ENCODE results near the gene TMEM74B. TPM values are rescaled to one million over a fixed set of nuclear protein-coding genes. Genes with fewer than 3 reads are reported as not detected.

The TMEM74B gene
- total and polyA plus RNA-seq, 9 of the 15 experiments (the other 6 are each of a cell fraction or from before 2014, with no cell fraction given) = 0.24 to 19.0 (median 7.5) TPM

GRCh38 chr20:1214838-1215261 lies 30.1 kb upstream of the TMEM74B start (continued):
- peak; percentile 59; the same call in 1 of the 2 replicates for TF ChIP-seq PYGO2 (tag; IDR thresholded peaks at IDR 0.05)
- TF ChIP-seq ZNF592 (IDR thresholded peaks at IDR 0.05) = peak; percentile 96
- TF ChIP-seq CREB3 (tag; conservative IDR thresholded peaks at IDR 0.05; ENCODE audit: low read depth) = peak; percentile 90
- TF ChIP-seq PTTG1 (tag; IDR thresholded peaks at IDR 0.05; ENCODE audit: low read depth) = peak; percentile 81
- TF ChIP-seq ZNF311 (CRISPR knock-in tag; IDR thresholded peaks at IDR 0.05) = peak; percentile 93
- TF ChIP-seq ETV5 (CRISPR knock-in tag; IDR thresholded peaks at IDR 0.05; ENCODE audit: low read depth) = peak; percentile 31; the same call in 1 of the 2 replicates
- TF ChIP-seq MEF2D (tag; conservative IDR thresholded peaks at IDR 0.05; ENCODE audit: low read depth) = peak; percentile 54; the same call in 1 of the 2 replicates
- TF ChIP-seq CEBPG (CRISPR knock-in tag; IDR thresholded peaks at IDR 0.05) = peak; percentile 39; the same call in 1 of the 2 replicates
- TF ChIP-seq CEBPG (tag; conservative IDR thresholded peaks at IDR 0.05 in 1 of 2, IDR thresholded peaks at IDR 0.05 in 1 of 2) = peak; percentile 61 to 66
- 0 out of 2 replicates have a peak, but pooled peaks have one; percentile 21 for TF ChIP-seq SMAD3 (CRISPR knock-in tag; conservative IDR thresholded peaks at IDR 0.05)
- TF ChIP-seq ID3 (CRISPR knock-in tag; IDR thresholded peaks at IDR 0.05) = no peak
- peak; percentile 95 for TF ChIP-seq ID3 (tag; IDR thresholded peaks at IDR 0.05)
- TF ChIP-seq TEAD2 (tag; IDR thresholded peaks at IDR 0.05) = peak; percentile 64; the same call in 1 of the 2 replicates
- TF ChIP-seq GTF3C2 (IDR thresholded peaks at IDR 0.05; ENCODE audit: borderline replicate concordance, extremely low read depth, insufficient read length) = no peak
- peak; percentile 73; the same call in 1 of the 2 replicates for TF ChIP-seq KLF6 (CRISPR knock-in tag; IDR thresholded peaks at IDR 0.05; ENCODE audit: borderline replicate concordance)
- 0 out of 2 replicates have a peak, but pooled peaks have one; percentile 61 for TF ChIP-seq HIVEP1 (CRISPR knock-in tag; IDR thresholded peaks at IDR 0.05)
- TF ChIP-seq ERF (CRISPR knock-in tag; IDR thresholded peaks at IDR 0.05) = peak; percentile 33; the same call in 1 of the 2 replicates
- TF ChIP-seq DMBX1 (CRISPR knock-in tag; IDR thresholded peaks at IDR 0.05; ENCODE audit: borderline replicate concordance) = peak; percentile 92
- no peak for TF ChIP-seq TOE1 (IDR thresholded peaks at IDR 0.05; ENCODE audit: borderline replicate concordance)
- TF ChIP-seq TOE1 (CRISPR knock-in tag; IDR thresholded peaks at IDR 0.05; ENCODE audit: borderline replicate concordance, low read depth) = no peak

Data from K562 (cell line).